C4-2B (cell line): ENCODE measurements around the gene TNK2.

Experiments used
- ZFX ChIP-seq: fragments of 450-650 bp; IDR thresholded peaks from 2 replicates; pipeline ENCODE4 v1.6.1; 2017
- TF ChIP-seq, protein P1 (sequence below): fragments of 450-650 bp; conservative IDR thresholded peaks from 2 replicates; pipeline ENCODE4 v1.5.1; 2017; ENCODE audit warnings: mild to moderate bottlenecking

DNA sequence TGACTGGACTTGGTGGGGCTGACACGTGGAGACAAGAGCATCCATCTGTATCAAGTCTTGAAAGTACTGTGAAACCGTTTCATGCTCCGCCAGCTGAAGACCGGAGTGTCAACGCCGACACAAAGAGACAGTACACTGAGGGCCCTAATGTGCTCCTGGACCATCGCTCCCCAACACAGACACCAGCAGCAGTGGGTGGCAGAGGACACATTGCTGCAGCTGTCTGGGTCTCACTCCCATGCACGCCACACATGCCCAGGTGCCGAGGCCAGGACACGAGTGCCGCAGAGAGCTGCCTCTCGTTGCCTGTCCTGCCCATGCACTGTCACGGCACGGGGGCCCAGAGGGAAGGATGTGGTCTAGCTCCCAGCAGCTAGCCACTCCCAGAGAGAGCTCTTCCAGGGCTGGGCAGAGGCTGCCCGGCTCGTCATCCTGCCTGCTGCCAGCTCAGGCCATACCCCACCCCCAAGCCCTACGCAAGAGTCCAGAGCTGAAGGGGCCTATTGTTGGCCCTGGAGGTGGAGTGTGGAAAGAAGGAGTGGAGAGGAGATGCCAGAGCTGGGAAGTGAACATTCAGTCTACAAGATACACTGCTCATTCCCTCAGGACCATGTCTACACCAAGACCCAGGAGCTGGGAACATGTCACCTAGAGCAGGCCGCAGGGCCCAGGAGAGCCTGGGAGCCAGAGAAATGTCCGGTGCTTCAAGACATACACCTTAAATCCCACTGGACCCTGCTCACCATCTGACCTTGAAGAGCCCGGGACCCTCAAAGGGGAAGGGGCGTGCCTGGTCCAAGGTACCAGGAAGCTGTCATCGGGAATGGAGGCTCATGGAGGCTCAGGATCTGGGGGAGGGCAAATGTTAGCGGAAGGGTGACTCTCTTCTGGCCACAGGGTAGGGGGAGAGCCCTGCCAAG is 7.7 kb downstream of the TNK2 start:
- TF ChIP-seq, protein P1, sequence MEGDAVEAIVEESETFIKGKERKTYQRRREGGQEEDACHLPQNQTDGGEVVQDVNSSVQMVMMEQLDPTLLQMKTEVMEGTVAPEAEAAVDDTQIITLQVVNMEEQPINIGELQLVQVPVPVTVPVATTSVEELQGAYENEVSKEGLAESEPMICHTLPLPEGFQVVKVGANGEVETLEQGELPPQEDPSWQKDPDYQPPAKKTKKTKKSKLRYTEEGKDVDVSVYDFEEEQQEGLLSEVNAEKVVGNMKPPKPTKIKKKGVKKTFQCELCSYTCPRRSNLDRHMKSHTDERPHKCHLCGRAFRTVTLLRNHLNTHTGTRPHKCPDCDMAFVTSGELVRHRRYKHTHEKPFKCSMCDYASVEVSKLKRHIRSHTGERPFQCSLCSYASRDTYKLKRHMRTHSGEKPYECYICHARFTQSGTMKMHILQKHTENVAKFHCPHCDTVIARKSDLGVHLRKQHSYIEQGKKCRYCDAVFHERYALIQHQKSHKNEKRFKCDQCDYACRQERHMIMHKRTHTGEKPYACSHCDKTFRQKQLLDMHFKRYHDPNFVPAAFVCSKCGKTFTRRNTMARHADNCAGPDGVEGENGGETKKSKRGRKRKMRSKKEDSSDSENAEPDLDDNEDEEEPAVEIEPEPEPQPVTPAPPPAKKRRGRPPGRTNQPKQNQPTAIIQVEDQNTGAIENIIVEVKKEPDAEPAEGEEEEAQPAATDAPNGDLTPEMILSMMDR = no peak
- no peak for TF ChIP-seq ZFX
